Coronary artery (tissue), 2 donors: ENCODE data around the gene ARID2.

Source experiments
- DNase-seq: peaks from one replicate; pipeline ENCODE4 v3.0.0-alpha.2; 2017; ENCODE audit warnings: low spot score
- H3K27ac ChIP-seq, 2 donors: fragments of 200-600 bp; sonication (generic); one replicate each; pipeline ENCODE4 v1.5.1; 2016 to 2019
- H3K4me3 ChIP-seq: fragments of 200-600 bp; sonication (generic); 2 replicates; pipeline ENCODE4 v1.5.1; 2016; ENCODE audit warnings: mild to moderate bottlenecking, moderate library complexity
- CTCF ChIP-seq: fragments of 200-600 bp; sonication (generic); IDR thresholded peaks from one replicate; pipeline ENCODE4 v1.5.1; 2019; ENCODE audit warnings: antibody characterized with exemption

Gene ARID2

GRCh38 chr12:45688183-45688582 lies 41.3 kb upstream of the ARID2 start:
- TF ChIP-seq CTCF, result no peak
- Histone ChIP-seq H3K4me3 (no peak overlapping the region), H3K27ac (no peak overlapping the region)
- no peak for DNase-seq

- Histone ChIP-seq H3K4me3 (no peak overlapping the region), H3K27ac (no peak overlapping the region)
- no peak for TF ChIP-seq CTCF
- DNase-seq, result no peak
Measured at GRCh38 chr12:45695035-45695434, 34.5 kb upstream of the ARID2 start.

GRCh38 chr12:45695606-45696005 lies 33.9 kb upstream of the ARID2 start:
- DNase-seq, result no peak
- no peak overlapping the region for H3K4me3 ChIP-seq
- no peak for TF ChIP-seq CTCF
- H3K27ac ChIP-seq, result no peak overlapping the region

GRCh38 chr12:45696049-45696448 lies 33.5 kb upstream of the ARID2 start:
- DNase-seq, result no peak
- Histone ChIP-seq H3K4me3 (no peak overlapping the region), H3K27ac (no peak overlapping the region)
- TF ChIP-seq CTCF, result no peak

- DNase-seq, result no peak
- H3K27ac ChIP-seq, result no peak overlapping the region
- no peak for TF ChIP-seq CTCF
- no peak overlapping the region for H3K4me3 ChIP-seq
Measured at GRCh38 chr12:45697371-45697770, 32.1 kb upstream of the ARID2 start.

- Histone ChIP-seq H3K27ac (no peak overlapping the region), H3K4me3 (no peak overlapping the region)
- DNase-seq, result no peak
- TF ChIP-seq CTCF, result no peak
Measured at GRCh38 chr12:45701296-45701695, 28.2 kb upstream of the ARID2 start.

GRCh38 chr12:45703942-45704341 lies 25.6 kb upstream of the ARID2 start:
- Histone ChIP-seq H3K4me3 (no peak overlapping the region), H3K27ac (no peak overlapping the region)
- no peak for TF ChIP-seq CTCF
- no peak for DNase-seq
